LNCAP (cell line): ENCODE data around the gene HDHD2.
A peak's percentile ranks its signal among the peaks of the same experiment; 100 is the strongest.

Source experiments
- TF ChIP-seq, protein P1 (sequence below): fragments of 450-650 bp; IDR thresholded peaks from 2 replicates; pipeline ENCODE4 v1.5.1; 2017; ENCODE audit warnings: mild to moderate bottlenecking

The HDHD2 gene

DNA sequence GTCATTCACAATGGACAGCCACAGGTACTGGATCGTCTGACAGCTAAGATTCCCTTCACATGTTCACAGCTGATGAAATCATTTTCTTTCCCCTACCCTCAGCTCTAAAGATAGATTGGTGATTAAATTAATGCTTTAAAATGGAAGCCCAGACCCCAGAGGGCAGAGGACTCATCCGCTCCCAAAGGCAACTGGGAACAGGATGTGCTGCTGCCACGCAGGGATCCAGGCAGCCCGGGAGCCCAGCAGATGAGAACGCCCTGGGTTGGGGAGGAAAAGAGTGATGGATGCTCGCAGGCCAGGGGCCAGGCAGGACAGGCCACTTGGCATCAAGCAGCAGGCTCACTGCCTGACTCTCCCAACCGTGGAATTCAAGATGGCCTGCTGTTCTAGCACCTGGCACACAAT is 41.3 kb downstream of the HDHD2 start:
- TF ChIP-seq, protein P1, sequence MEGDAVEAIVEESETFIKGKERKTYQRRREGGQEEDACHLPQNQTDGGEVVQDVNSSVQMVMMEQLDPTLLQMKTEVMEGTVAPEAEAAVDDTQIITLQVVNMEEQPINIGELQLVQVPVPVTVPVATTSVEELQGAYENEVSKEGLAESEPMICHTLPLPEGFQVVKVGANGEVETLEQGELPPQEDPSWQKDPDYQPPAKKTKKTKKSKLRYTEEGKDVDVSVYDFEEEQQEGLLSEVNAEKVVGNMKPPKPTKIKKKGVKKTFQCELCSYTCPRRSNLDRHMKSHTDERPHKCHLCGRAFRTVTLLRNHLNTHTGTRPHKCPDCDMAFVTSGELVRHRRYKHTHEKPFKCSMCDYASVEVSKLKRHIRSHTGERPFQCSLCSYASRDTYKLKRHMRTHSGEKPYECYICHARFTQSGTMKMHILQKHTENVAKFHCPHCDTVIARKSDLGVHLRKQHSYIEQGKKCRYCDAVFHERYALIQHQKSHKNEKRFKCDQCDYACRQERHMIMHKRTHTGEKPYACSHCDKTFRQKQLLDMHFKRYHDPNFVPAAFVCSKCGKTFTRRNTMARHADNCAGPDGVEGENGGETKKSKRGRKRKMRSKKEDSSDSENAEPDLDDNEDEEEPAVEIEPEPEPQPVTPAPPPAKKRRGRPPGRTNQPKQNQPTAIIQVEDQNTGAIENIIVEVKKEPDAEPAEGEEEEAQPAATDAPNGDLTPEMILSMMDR, result no peak

DNA sequence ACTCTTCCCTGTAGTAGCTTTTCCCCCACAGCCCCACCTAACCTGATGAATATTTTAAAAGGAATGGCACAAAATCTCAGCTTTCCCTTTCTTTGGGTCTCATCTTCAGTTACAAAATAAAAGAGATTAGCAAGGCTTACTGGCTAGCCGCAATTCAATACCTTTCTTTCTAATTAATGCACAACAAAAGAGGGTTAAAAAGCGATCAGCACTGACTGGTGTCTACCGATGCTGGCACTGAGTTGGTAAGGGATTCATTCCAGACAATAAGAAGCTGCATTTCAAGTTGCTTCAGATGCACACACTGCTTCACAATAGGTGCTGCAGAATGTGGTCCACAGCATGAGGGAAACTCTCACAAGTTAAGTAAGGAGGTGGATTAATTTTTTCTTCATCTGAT is 41.9 kb downstream of the HDHD2 start:
- TF ChIP-seq, protein P1, result no peak

DNA sequence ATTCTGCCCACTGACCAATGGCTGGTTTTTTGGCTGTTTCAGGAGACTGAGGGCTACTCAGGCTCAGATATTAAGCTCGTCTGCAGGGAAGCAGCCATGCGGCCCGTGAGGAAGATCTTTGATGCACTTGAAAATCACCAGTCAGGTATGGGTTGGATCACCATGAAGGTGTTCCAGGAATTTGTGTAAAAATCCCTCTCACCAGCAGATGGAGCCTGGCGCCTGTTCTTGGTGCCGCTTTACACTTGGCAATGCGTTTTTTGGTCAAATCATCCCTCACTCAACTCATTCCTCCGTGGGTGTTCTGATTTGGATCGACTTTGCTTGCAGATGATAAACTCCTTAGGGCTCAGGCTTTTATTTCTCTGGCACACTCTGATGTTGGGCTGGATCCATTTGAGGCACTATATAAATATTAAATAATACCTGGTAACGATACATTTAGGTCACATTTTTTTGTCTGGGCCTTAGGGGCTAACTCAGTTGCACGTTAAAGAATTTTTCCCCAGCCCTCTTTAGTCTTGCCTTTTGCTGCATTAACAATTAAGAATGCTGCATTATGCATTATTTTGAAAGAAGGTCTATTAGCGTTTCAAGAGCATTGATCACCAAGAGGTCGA is 50.0 kb downstream of the HDHD2 start:
- TF ChIP-seq, protein P1, result peak; percentile 79

DNA sequence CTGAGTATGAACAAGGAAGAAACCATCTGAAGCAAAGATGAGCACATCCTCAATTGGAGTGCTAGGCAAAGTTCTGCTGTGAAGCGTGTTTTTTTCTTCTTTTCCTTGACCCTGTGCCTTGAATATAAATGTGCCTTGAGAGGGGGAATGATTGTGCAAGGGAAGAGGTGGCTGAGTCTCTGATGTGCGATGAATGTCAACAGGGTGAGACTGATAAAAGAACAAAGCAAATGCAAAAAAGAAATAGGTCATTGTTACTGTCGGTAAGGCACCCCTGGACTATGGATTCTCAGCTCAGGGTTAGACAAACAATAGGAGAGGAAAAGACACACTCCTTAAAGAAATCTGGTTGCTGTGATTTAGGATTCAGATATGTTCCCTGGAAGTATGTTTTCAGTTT is 54.5 kb downstream of the HDHD2 start:
- TF ChIP-seq, protein P1, result no peak

DNA sequence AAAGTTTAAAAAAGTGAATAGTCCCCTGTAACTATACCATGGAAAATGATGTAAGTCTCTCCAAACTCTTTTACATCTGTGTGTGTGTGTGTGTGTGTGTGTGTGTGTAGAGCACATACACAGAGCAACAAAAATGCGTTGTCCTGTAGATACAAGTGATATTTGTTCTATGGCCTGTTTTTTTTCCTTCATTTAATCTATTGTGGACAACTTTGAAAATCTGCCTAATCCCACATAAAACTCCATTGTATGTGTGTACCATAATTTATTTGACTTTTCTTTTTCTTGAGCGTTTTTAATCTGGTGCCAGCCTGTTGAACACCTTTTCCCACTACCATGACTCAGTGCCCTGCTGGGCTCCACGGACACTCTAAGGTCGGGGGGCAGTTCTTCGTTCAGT is 62.6 kb downstream of the HDHD2 start:
- TF ChIP-seq, protein P1, result no peak

DNA sequence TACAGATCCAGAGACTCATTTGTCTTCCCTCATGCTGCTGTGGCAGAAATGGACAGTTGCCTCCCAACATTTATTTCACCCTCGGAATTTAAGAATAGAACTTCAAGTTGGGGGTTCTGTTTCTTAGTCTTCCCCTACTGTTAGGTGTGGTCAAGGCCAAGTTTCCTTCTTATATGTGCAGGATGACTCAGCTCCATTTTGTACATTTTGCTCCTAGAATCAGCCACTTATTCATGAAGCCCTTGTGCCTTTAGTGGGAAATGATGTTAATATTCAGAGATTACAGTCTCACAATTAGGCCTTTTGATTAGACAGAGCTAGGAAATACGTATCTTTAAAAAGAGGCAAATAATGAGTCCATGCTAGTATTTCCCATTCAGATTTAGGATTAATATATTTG is 68.7 kb downstream of the HDHD2 start:
- TF ChIP-seq, protein P1, result no peak

DNA sequence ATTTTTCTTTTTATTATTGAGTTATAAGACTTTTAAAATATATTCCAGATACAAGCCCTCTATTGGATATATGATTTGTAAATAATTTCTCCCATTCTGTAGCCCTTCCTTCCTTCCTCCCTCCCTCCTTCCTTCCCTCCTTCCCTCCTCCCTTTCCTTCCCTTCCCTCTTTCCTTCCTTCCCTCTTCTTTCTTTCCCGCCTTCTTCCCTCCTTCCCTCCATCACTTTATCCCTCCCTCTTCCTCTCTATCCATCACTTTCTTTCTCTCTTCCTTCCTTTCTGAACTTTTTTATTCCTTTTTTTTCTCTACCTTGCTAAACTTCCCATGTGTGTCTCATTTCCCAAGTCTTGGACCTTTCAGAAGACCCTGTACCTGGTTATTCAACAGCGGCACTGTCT is 69.4 kb downstream of the HDHD2 start:
- TF ChIP-seq, protein P1, result no peak

DNA sequence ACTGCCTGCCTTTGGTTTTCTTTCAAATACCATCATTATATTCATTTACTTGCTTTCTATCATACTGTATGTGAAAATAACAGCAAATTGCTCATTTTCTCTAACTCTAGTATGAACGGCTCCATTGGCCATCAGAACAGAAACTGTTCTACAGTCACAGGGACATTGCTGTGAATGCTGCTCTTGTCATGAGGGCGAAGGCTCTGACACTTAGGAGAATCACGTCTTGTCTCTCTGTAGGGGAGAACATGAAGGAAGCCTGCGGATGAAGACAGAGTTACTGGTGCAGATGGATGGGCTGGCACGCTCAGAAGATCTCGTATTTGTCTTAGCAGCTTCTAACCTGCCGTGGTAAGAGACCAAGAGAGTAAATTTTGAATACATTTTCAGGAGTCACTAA is 73.2 kb downstream of the HDHD2 start:
- TF ChIP-seq, protein P1, result no peak
